GM10847 (cell line): Measurements from ENCODE around the gene GSK3B.

ENCODE experiments used
- POLR2A ChIP-seq: IDR thresholded peaks from 2 replicates; pipeline ENCODE4 v1.6.1; 2011; ENCODE audit not compliant: insufficient read length; ENCODE audit errors: extremely low read depth

The GSK3B gene

GRCh38 chr3:120017692-120018091, 76.6 kb downstream of the GSK3B start:
- no peak for TF ChIP-seq POLR2A

DNA sequence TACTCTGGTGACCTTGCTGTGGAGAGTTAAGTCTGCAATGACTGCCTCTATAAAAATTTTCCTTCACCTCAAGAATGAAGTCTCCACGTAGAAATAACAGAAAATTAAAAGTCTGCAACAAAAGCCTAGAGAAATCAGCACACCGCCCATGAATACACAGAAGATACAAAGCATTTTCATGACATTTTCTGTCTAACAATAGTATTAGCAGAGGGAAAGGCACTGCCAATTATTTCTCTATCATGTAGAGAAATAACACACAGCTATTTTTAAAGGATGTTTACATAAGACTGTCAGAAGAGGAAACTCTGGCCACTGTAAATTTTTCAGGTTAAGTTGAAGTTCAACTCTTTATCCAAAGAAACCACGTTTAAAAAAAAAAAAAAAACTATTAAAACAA, 80.8 kb downstream of the GSK3B start:
- TF ChIP-seq POLR2A = no peak

- no peak for TF ChIP-seq POLR2A
Observed at GRCh38 chr3:119998166-119998565, 96.1 kb downstream of the GSK3B start.

GRCh38 chr3:119990888-119991287, 103.4 kb downstream of the GSK3B start:
- no peak for TF ChIP-seq POLR2A

- TF ChIP-seq POLR2A = no peak
Observed at GRCh38 chr3:119989981-119990655, 104.1 kb downstream of the GSK3B start.

- no peak for TF ChIP-seq POLR2A
Observed at GRCh38 chr3:119981386-119981785, 112.9 kb downstream of the GSK3B start.

DNA sequence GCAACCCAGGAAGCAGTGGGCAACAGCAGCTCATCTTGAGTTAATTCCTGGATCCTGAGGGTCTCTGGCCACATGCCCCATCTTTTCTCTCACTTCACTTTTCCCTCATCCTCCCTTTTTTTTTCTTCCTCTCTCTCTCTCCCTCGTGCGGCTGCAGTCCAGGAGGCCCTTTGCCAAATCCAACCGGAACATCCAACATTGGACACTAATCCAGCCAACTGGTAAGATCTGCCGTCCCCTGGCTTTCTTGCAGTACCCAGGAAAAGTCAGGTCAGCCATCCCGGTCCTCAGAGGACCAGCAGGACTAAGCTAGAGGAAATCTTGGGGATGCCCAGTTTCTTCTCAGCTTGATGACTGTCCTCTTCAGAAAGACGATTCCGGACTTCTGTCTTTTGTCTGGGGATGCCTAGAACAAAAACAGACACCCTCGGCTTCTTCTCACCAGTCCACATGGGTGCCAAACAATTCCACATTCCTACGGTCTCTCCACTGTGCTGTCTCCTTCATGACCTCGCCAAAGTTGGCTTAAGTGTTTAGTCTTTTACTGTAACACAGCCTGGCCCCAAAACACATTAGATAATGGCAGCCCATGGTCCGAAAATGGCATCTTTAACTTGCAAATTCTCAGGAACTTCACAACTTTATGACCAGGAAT, 115.6 kb downstream of the GSK3B start:
- no peak for TF ChIP-seq POLR2A

DNA sequence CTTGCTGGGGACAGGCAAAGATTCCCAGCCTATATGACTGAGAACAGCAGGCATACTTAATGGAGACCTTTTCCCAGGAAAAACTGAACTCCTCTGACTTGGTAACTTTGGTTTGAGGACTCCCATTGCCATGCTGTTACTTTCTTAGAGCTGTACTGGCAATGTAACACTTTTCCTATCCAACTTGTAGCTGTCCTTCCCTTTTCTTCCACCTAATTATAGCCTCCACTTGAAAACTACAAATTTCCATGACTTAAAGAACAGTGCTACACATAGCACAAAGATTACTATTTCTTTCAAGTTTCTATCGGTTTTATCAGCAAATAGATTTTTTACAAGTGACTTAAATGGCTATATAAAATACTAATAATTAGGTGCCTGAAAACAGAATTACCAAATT, 116.9 kb downstream of the GSK3B start:
- no peak for TF ChIP-seq POLR2A

- TF ChIP-seq POLR2A = no peak
Observed at GRCh38 chr3:119976214-119976613, 118.0 kb downstream of the GSK3B start.

- no peak for TF ChIP-seq POLR2A
Observed at GRCh38 chr3:119974656-119975055, 119.6 kb downstream of the GSK3B start.

DNA sequence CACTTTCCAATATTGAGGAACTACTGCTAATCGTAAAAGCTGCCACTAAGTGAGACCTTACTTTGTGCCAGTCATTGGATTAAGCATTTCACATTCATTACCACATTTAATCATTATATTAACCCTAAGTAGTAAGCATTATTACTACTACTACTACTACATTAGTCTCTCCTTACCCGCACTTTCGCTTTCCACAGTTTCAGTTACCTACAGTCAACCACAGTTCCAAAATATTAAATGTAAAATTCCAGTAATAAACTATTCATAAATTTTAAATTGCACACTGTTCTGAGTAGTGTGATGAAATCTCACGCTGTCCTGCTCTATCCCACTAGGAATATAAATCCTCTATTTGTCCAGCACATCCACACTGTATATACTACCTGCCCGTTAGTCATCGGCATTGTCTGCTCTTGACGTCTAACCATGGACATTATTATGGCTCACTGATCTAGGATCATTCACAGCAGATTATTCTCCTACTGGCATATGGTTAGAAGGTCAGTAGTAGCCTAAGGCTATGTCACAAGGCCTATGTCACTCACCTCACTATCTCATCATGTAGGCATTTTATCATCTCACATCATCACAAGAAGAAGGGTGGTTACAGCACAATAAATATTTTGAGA, 121.1 kb downstream of the GSK3B start:
- TF ChIP-seq POLR2A = no peak

DNA sequence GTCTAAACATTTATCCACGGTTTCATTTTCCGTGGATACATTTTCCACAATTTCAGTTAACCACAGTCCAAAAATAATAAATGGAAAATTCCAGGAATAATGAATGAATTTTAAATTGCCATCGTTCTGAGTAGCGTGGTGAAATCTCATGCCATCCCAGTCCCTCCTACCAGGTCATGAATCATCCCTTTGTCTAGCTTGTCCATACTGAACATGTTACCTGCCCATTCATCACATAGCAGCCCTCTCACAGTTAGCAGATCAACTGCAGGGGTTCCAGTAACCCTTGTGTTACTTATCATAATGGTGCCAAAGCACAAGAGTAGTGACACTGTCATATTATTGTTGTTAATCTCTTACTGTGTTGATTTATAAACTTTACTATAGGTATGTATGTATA, 124.5 kb downstream of the GSK3B start:
- TF ChIP-seq POLR2A = no peak

GRCh38 chr3:119967353-119968006, 126.8 kb downstream of the GSK3B start:
- no peak for TF ChIP-seq POLR2A

GRCh38 chr3:119965692-119966091, 128.6 kb downstream of the GSK3B start:
- no peak for TF ChIP-seq POLR2A

DNA sequence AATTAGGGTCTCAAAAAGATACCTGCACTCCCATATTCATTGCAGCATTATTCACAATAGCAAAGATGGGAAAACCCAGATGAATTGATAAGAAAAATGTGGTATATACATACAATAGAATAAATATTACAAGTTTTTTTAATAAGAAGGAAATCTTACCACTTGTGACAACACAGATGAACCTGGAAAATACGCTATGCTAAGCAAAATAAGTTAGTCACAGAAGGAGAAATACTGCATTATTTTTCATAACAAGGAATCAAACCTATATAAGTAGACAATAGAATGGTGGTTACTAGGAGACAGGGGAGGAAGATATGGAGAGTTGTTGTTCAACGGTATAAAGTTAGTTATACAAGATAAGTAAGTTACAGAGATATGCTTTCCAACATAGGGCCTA, 130.0 kb downstream of the GSK3B start:
- no peak for TF ChIP-seq POLR2A

DNA sequence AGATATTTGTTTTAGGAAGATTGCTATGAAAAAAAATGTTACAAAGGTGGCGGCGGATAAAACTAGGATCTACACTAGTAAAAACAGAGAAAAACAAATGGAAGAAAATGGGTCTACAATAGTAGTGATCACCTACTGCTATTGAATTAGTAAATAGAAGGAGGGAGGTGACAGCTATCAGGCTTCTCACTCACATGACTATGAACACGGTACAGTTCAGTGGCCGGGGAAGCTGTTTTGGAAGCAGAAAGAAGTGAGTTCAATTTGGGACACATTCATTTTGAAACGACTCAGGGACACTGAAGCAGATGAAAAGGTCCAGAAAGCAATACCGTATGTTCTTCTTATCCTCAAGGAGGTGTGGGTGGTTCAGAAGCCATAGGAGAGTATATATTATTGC, 138.3 kb downstream of the GSK3B start:
- TF ChIP-seq POLR2A = no peak
